GM18498 (cell line): Measurements from ENCODE around the gene DNM1L.

Experiments
- ATAC-seq: cut with Tn5 transposase; IDR thresholded peaks from one replicate; pipeline ENCODE4 v1.9.1; 2021; ENCODE audit warnings: mild to moderate bottlenecking, moderate library complexity; ENCODE audit not compliant: unreplicated experiment

The DNM1L gene

DNA sequence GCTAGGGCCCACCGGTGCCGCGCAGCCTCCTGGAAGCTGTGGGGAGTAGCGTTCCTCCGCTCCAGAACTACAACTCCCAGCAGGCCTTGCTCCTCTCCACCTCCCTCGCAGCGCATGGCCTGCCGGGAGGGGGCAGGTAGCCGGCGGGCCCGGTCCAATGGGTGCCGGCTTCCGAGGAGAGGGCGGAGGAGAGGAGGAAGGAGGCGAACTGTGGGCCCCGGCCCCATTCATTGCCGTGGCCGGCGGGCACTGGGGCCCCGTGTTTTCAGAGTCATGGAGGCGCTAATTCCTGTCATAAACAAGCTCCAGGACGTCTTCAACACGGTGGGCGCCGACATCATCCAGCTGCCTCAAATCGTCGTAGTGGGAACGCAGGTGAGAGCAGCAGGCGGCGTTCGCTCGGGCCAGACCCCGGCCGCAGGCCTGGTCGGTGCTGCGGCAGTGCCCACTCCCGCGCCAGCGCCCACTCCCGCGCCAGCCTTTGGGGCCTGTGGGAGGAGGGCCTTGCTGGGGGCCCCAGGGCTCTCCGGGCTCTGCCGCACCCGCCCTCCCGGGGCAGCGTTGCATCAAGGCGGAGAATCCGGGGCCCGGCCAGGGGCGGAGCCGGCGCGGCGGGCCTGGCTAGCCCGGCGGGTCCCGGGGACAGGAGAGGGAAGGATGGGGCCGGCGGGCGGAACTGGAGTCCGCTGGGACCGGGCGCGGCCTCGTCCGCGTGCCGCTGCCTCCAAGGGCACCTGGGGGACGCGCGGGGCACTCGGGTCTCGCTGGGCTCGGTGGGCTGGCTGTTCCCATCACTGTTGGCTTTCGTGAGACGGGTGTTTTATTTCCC, at the start of gene DNM1L:
Gene DNM1L (plus strand): TSS at position 211 of the 829 bp plus-strand sequence. CDS start 63 bp downstream, at position 274.
- peak; percentile 96 for ATAC-seq

DNA sequence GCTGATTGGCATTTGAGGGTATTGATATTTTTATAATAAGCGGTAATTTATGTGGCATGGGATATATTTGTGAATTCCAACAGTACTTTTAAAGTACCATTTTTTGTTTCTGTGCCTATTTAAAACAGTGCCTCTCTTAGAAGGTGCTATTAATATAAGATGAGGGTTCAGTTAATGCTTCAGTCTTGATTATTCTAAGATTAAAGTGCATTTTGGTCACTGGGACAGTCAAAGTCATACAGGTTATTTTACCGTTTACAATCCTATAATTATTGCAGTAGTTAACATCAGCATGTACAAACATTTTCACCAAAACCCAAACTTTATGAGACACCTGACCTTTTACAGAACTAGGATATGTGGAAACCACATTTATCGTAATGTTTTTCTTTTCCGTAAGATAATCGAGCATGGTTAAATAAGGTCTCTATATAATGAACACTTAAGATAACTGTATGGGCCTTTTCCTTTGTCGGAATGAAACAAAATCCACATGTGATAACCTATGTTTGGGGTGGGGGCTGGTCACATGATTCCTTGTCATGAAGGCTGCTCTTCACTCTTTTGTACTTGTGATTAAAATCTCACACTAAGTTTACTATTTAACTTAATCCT, 37.7 kb upstream of the DNM1L start:
- no peak for ATAC-seq

- no peak for ATAC-seq
These were observed 34.7 kb upstream of the DNM1L start for GRCh38 chr12:32644431-32644830.

GRCh38 chr12:32647275-32647674, 31.8 kb upstream of the DNM1L start:
- no peak for ATAC-seq

GRCh38 chr12:32650508-32650907, 28.6 kb upstream of the DNM1L start:
- ATAC-seq, result no peak

- no peak for ATAC-seq
These were observed 27.7 kb upstream of the DNM1L start for GRCh38 chr12:32651151-32651955.

- ATAC-seq, result no peak
These were observed 27.2 kb upstream of the DNM1L start for GRCh38 chr12:32651956-32652210.

DNA sequence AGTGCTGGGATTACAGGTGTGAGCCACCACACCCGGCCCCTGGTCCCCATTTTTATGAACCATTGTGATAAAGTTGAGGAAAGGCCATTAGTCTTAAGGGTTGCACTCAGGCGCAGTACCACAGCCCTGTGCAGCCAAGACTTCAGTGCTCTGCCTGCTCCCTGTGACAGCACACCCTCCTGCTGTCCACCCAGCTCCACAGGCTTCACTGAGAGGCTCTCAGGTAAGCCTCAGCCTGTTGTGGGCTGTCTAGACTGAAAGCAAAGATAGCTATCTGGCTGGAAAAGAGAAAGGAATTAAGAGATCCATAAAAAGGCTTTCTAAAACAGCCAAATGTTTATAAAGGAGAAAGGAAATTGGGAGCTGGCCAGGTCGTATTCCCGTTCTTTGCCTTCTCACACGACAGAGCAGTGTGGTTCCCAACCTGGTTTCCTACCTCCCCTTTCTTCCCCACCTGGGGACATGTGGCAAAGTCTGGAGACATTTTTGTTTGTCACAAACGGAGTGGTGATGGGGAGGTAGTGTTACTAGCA, 19.1 kb upstream of the DNM1L start:
- no peak for ATAC-seq

DNA sequence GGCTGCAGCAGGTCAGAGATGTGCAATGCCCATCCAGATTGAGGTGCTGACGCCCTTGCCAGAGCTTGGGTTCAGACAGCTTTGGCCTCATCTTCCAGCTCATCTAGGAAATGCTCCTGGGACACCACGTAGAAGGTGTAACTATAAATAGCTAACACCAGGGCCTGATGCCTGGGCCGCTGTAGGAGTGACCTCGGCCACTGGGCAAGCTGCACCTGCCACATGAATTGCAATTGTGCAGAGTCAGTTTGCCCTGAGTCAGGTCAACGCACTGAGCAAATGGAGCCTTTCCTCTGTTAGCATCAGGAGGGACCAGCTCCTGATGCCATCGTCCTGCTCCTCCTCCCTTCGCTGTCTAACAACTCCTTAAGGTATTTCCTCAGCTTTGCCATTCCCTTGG, 17.4 kb upstream of the DNM1L start:
- no peak for ATAC-seq

- ATAC-seq, result no peak
These were observed 16.4 kb upstream of the DNM1L start for GRCh38 chr12:32662665-32663064.

DNA sequence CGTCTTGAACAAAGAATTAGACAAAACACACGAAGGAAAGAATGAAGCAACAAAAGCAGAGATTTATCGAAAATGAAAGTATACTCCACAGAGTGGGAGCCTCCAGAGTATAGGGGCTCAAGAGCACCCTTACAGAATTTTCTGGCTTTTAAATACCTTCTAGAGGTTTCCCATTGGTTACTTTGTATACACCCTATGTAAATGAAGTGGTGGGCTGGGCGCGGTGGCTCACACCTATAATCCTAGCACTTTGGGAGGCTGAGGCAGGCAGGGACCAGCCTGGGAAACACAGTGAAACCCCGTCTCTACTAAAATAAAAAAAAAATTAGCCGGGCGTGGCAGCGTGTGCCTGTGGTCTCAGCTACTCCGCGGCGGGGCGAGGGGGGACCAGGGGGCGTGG, 13.1 kb upstream of the DNM1L start:
- no peak for ATAC-seq

GRCh38 chr12:32669584-32669983, 9.5 kb upstream of the DNM1L start:
- no peak for ATAC-seq

DNA sequence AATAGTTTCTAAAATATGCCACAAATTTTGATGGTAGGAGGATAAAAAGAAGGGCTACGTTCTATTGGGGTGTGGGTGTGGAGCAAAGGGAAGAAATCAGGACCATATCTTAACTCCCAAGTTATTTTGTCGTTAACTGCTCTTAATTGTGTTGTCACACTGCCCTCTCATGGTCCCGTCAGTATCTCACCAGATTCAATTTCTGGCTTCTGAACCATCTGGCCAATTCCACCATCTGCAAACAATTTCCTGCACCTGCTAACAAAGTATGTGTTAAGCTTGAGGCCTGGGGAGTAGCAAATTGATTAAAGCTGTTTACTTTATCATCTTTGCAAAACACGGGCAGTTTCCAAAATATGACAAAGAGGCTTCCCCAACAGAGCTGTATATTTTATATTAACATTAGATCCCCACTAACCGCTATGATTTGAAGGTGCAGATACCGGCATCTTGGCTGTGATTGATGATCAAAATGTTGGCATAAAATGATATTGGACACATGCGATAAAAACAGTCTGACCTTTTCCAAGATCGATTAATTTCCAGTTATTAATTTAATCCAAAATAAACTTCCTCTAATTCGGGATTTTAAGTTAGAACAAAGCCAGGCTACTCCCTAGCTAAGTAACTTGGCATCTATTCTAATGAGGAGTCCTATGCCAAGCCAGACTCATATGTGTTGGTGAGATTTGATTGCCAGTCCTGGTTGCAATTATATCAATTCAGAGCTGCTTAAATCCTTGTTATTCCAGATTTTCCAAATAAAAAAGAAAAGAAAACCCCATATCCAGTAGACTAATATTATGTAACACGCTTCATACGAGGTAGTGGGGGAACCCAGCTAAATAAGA, 6.9 kb upstream of the DNM1L start:
- ATAC-seq, result no peak

DNA sequence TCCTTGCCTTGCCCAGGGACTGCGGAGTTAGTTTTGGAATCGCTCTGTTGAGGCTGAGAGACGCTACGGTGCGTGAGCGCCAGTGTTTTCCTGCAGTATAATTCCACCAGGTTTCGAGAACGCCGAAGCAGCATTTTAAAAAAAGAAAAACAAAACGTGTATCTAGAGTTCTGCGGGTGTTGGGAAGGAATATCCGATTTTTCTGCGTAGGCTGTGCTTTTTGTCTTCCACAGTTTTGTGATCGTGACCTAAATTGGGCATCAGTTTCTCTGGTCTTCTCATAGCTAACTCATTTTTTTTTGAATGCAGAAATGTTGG, 778 bp downstream of the DNM1L start:
- ATAC-seq, result no peak

DNA sequence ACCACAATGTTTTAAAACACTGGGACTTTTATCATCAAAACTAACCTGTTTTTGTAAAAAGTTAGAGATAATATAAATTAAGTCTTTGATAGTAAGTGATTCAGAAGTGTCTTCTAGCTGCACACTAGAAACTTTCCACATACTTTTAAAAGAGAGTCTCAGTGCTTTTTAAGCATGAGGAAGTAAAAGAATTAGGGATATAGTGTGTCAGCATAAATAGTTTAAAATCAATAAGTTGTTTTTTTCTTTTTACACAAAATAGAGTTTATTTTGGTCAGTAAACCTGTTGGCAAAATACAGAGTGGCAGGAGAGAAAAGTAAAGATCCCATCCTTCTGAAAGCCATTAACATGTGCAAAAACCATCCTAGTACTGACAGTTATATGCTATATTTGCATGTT, 1.7 kb downstream of the DNM1L start:
- no peak for ATAC-seq

DNA sequence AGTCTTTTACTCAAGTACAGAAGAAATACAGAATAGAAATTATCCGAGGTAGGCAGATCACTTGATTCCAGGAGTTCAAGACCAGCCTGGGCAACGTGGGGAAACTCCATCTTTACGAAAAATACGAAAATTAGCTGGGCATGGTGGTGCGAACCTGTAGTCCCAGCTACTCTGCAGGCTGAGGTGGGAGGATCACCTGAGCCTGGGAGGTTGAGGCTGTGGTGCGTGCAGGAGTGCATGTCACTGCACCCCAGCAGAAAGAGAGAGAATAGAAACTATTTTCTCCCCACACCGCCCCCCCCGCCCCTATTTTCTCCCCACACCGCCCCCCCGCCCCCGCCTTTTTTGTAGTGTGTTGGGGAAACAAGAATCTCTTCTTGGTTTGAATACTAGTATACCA, 2.2 kb downstream of the DNM1L start:
- ATAC-seq, result no peak

- ATAC-seq, result no peak
These were observed 7.2 kb downstream of the DNM1L start for GRCh38 chr12:32686340-32686739.

DNA sequence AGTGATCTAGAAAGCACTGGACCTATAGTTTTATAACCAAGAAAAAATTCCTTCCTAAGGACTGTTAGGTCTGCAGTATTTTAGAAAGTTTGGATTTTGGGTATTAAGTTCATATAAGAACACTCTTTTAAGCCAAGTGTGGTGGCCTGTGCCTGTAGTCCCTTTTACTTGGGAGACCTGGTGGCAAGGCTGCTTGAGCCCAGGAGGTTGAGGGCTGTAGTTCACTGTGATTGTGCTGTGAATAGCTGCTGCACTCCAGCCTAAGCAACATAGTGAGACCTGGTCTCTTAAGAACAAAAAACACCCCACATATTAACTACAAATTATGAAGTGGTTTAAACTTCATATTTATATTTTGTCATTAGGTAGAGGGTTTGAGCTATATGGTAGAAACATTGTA, 9.7 kb downstream of the DNM1L start:
- ATAC-seq, result no peak

DNA sequence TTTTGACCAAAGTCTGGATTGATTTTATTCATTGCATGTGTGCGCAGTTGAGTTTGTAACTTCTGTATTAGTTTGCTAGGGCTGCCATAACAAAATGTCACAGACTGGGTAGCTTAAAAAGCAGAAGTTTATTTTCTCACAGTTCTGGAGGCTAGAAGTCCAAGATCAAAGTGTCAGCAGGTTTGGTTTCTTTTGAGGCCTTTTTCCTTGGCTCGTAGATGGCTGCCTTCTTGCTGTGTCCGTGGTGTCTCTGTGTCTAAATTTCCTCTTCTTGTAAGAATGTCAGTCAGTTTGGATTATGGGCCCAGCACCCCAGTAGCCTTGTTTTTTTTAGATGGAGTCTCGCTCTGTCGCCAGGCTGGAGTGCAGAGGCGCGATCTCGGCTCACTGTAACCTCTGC, 11.8 kb downstream of the DNM1L start:
- no peak for ATAC-seq

GRCh38 chr12:32692358-32692757, 13.3 kb downstream of the DNM1L start:
- no peak for ATAC-seq

- no peak for ATAC-seq
These were observed 13.9 kb downstream of the DNM1L start for GRCh38 chr12:32693036-32693435.
